Mesendoderm (in vitro differentiated cells): ENCODE results near the gene SLC28A1.

Source experiments
- DNase-seq: peaks from one replicate; pipeline ENCODE4 v3.0.0; 2013
- H2AK5ac ChIP-seq: 2 replicates; pipeline ENCODE4 v1.6.1; 2013; ENCODE audit warnings: low read length, inconsistent platforms
- H2BK120ac ChIP-seq: 2 replicates; pipeline ENCODE4 v1.6.1; 2013; ENCODE audit warnings: low read depth, mild to moderate bottlenecking, low read length, moderate library complexity, mixed read lengths
- H2BK15ac ChIP-seq: replicated peaks from 2 replicates; pipeline ENCODE4 v1.6.1; 2013; ENCODE audit warnings: low read depth, mild to moderate bottlenecking, moderate library complexity
- H2BK5ac ChIP-seq: 2 replicates; pipeline ENCODE4 v1.6.1; 2013; ENCODE audit warnings: low read length, inconsistent platforms
- H3K18ac ChIP-seq: 2 replicates; pipeline ENCODE4 v1.6.1; 2013; ENCODE audit warnings: mild to moderate bottlenecking, low read length, mixed read lengths
- H3K23ac ChIP-seq: one replicate; pipeline ENCODE4 v1.6.1; 2013; ENCODE audit warnings: low read length
- H3K27ac ChIP-seq: 2 replicates; pipeline ENCODE4 v1.5.1; 2013; ENCODE audit warnings: low read depth, mild to moderate bottlenecking, inconsistent platforms, low read length, moderate library complexity
- H3K27me3 ChIP-seq: 2 replicates; pipeline ENCODE4 v1.6.1; 2013; ENCODE audit warnings: low read length, control low read depth, mild to moderate bottlenecking, inconsistent platforms; ENCODE audit not compliant: insufficient read depth, poor library complexity
- H3K36me3 ChIP-seq: 2 replicates; pipeline ENCODE4 v1.6.1; 2013; ENCODE audit warnings: low read length, inconsistent platforms; ENCODE audit not compliant: control insufficient read depth, insufficient read depth
- H3K4ac ChIP-seq: one replicate; pipeline ENCODE4 v1.6.1; 2013; ENCODE audit warnings: low read depth, mild to moderate bottlenecking, low read length, moderate library complexity
- H3K4me1 ChIP-seq: 2 replicates; pipeline ENCODE4 v1.6.1; 2013; ENCODE audit warnings: low read depth, low read length, inconsistent platforms; ENCODE audit not compliant: control insufficient read depth
- H3K4me2 ChIP-seq: 2 replicates; pipeline ENCODE4 v1.6.1; 2013; ENCODE audit warnings: low read length
- H3K4me3 ChIP-seq: 2 replicates; pipeline ENCODE4 v1.5.1; 2013; ENCODE audit warnings: mild to moderate bottlenecking, low read length
- H3K56ac ChIP-seq: one replicate; pipeline ENCODE4 v1.6.1; 2013; ENCODE audit warnings: low read length
- H3K79me1 ChIP-seq: 2 replicates; pipeline ENCODE4 v1.6.1; 2013; ENCODE audit warnings: low read length, inconsistent platforms
- H3K79me2 ChIP-seq: 2 replicates; pipeline ENCODE4 v1.6.1; 2013; ENCODE audit warnings: mild to moderate bottlenecking, low read length; ENCODE audit not compliant: control insufficient read depth, insufficient read depth
- H3K9ac ChIP-seq: 2 replicates; pipeline ENCODE4 v1.6.1; 2013; ENCODE audit warnings: low read length, inconsistent platforms
- H4K5ac ChIP-seq: one replicate; pipeline ENCODE4 v1.6.1; 2013; ENCODE audit warnings: low read length
- H4K8ac ChIP-seq: one replicate; pipeline ENCODE4 v1.6.1; 2013; ENCODE audit warnings: low read depth, mild to moderate bottlenecking, control low read depth, low read length, moderate library complexity
- WGBS: extraction: QIAGEN DNeasy Blood & Tissue Kit; methylation state at CpG from one replicate; pipeline ENCODE4 v1.1.7; 2013; ENCODE audit warnings: low lambda C conversion rate, missing lambda C conversion rate; ENCODE audit not compliant: insufficient coverage; ENCODE audit errors: extremely low coverage; 5-methylcytosine and 5-hydroxymethylcytosine counted together

SLC28A1 gene

GRCh38 chr15:84847382-84847781, 37.1 kb upstream of the SLC28A1 start:
- Histone ChIP-seq H3K27ac (no peak overlapping the region), H3K79me1 (peaks cover 2% of the 10 kb centered on the region), H2BK5ac (no peak overlapping the region), H3K18ac (no peak overlapping the region), H3K56ac (no peak overlapping the region), H3K4me3 (no peak overlapping the region), H2BK15ac (no peak overlapping the region), H3K4ac (no peak overlapping the region), H3K23ac (no peak overlapping the region), H3K4me2 (no peak overlapping the region), H3K4me1 (no peaks in the 10 kb centered on the region), H3K9ac (no peak overlapping the region), H2BK120ac (no peak overlapping the region), H3K27me3 (no peaks in the 10 kb centered on the region), H4K8ac (no peak overlapping the region), H3K36me3 (peaks cover 1% of the 10 kb centered on the region), H4K5ac (no peak overlapping the region), H2AK5ac (no peak overlapping the region), H3K79me2 (no peaks in the 10 kb centered on the region)
- no peak for DNase-seq

- H3K18ac ChIP-seq: no peak overlapping the region
- no peak overlapping the region for H3K4me3 ChIP-seq
- no peaks in the 10 kb centered on the region for H3K4me1 ChIP-seq
- no peak for DNase-seq
- no CpG with 5 or more reads among the region's 5 CpGs for WGBS
- no peak overlapping the region for H3K27ac ChIP-seq
- peaks cover 4% of the 10 kb centered on the region for H3K36me3 ChIP-seq
- H3K9ac ChIP-seq: no peak overlapping the region
- no peak overlapping the region for H3K4me2 ChIP-seq
- H2BK15ac ChIP-seq: no peak overlapping the region
- no peak overlapping the region for H4K5ac ChIP-seq
- no peak overlapping the region for H4K8ac ChIP-seq
- H3K79me2 ChIP-seq: no peaks in the 10 kb centered on the region
- H2BK120ac ChIP-seq: no peak overlapping the region
- no peak overlapping the region for H3K56ac ChIP-seq
- no peaks in the 10 kb centered on the region for H3K27me3 ChIP-seq
- no peak overlapping the region for H3K4ac ChIP-seq
- no peaks in the 10 kb centered on the region for H3K79me1 ChIP-seq
- no peak overlapping the region for H2BK5ac ChIP-seq
- H3K23ac ChIP-seq: no peak overlapping the region
- H2AK5ac ChIP-seq: no peak overlapping the region
These were observed 32.2 kb upstream of the SLC28A1 start for GRCh38 chr15:84852212-84852611.

- H3K9ac ChIP-seq: no peak overlapping the region
These were observed 29.3 kb upstream of the SLC28A1 start for GRCh38 chr15:84855136-84855535.

GRCh38 chr15:84855765-84856164, 28.7 kb upstream of the SLC28A1 start:
- Histone ChIP-seq H3K27ac (no peak overlapping the region), H3K23ac (no peak overlapping the region), H2BK5ac (no peak overlapping the region), H3K36me3 (peaks cover 4% of the 10 kb centered on the region), H3K79me1 (no peaks in the 10 kb centered on the region), H3K4ac (no peak overlapping the region), H4K5ac (no peak overlapping the region), H3K56ac (no peak overlapping the region), H2BK15ac (no peak overlapping the region), H3K18ac (no peak overlapping the region), H2AK5ac (no peak overlapping the region), H3K79me2 (no peaks in the 10 kb centered on the region), H2BK120ac (no peak overlapping the region), H3K27me3 (no peaks in the 10 kb centered on the region), H3K4me3 (no peak overlapping the region), H3K4me1 (no peaks in the 10 kb centered on the region), H3K9ac (no peak overlapping the region), H3K4me2 (no peak overlapping the region), H4K8ac (no peak overlapping the region)
- no peak for DNase-seq

More at GRCh38 chr15:84855136-84855535, 29.3 kb upstream of the SLC28A1 start:
- Histone ChIP-seq H2BK120ac (no peak overlapping the region), H4K5ac (no peak overlapping the region), H3K79me2 (no peaks in the 10 kb centered on the region), H4K8ac (no peak overlapping the region), H2AK5ac (no peak overlapping the region), H2BK5ac (no peak overlapping the region), H3K4ac (no peak overlapping the region), H3K4me3 (no peak overlapping the region), H3K23ac (no peak overlapping the region), H3K4me1 (no peaks in the 10 kb centered on the region), H2BK15ac (no peak overlapping the region), H3K27me3 (no peaks in the 10 kb centered on the region), H3K56ac (peak overlapping the region; percentile 28), H3K36me3 (peaks cover 4% of the 10 kb centered on the region), H3K79me1 (no peaks in the 10 kb centered on the region), H3K18ac (no peak overlapping the region), H3K4me2 (no peak overlapping the region), H3K27ac (no peak overlapping the region)
- DNase-seq: no peak
- WGBS: no CpG with 5 or more reads among the region's 9 CpGs

- no peak overlapping the region for H3K4me2 ChIP-seq
- no CpG with 5 or more reads among the region's 16 CpGs for WGBS
- H3K4me3 ChIP-seq: no peak overlapping the region
- DNase-seq: no peak
- no peak overlapping the region for H4K8ac ChIP-seq
- no peak overlapping the region for H2AK5ac ChIP-seq
- no peaks in the 10 kb centered on the region for H3K4me1 ChIP-seq
- H2BK5ac ChIP-seq: no peak overlapping the region
- H3K23ac ChIP-seq: no peak overlapping the region
- no peak overlapping the region for H3K18ac ChIP-seq
- no peaks in the 10 kb centered on the region for H3K79me1 ChIP-seq
- H3K56ac ChIP-seq: no peak overlapping the region
- H4K5ac ChIP-seq: no peak overlapping the region
- no peak overlapping the region for H3K27ac ChIP-seq
- no peak overlapping the region for H2BK15ac ChIP-seq
- H3K79me2 ChIP-seq: no peaks in the 10 kb centered on the region
- H3K27me3 ChIP-seq: no peaks in the 10 kb centered on the region
- H2BK120ac ChIP-seq: no peak overlapping the region
- H3K36me3 ChIP-seq: peaks cover 4% of the 10 kb centered on the region
- H3K9ac ChIP-seq: no peak overlapping the region
- H3K4ac ChIP-seq: no peak overlapping the region
These were observed 27.6 kb upstream of the SLC28A1 start for GRCh38 chr15:84856731-84857417.

- Histone ChIP-seq H3K4me3 (no peak overlapping the region), H4K8ac (no peak overlapping the region), H3K4ac (no peak overlapping the region), H3K4me1 (no peaks in the 10 kb centered on the region), H2BK120ac (no peak overlapping the region), H2BK15ac (no peak overlapping the region), H3K56ac (no peak overlapping the region), H3K79me1 (no peaks in the 10 kb centered on the region), H3K18ac (no peak overlapping the region), H4K5ac (no peak overlapping the region), H3K36me3 (peaks cover 4% of the 10 kb centered on the region), H2BK5ac (no peak overlapping the region), H3K79me2 (no peaks in the 10 kb centered on the region), H3K9ac (no peak overlapping the region), H2AK5ac (no peak overlapping the region), H3K27me3 (no peaks in the 10 kb centered on the region), H3K23ac (no peak overlapping the region), H3K27ac (no peak overlapping the region), H3K4me2 (no peak overlapping the region)
- DNase-seq: no peak
- WGBS: no CpG with 5 or more reads among the region's 15 CpGs
These were observed 27.0 kb upstream of the SLC28A1 start for GRCh38 chr15:84857418-84858004.
